Activated naive CD4-positive, alpha-beta T cell treated with anti-CD3 and anti-CD28 coated beads, Interleukin-2, amount 50 U/mL, for 24 hours (primary cell): ENCODE measurements around the gene POPDC2.
"Not testable (repeated sequence)": the region's sequence is repeated elsewhere in the genome, so short reads cannot be mapped to it uniquely, and the experiment has no call there.

Experiments used
- H3K27ac Mint-ChIP-seq: one replicate; pipeline ENCODE4 v1.8.0; 2021; ENCODE audit warnings: mild to moderate bottlenecking, mixed read lengths
- H3K27me3 Mint-ChIP-seq: one replicate; pipeline ENCODE4 v1.8.0; 2021; ENCODE audit warnings: mixed read lengths
- H3K36me3 Mint-ChIP-seq: one replicate; pipeline ENCODE4 v1.8.0; 2021; ENCODE audit warnings: mixed read lengths
- H3K4me1 Mint-ChIP-seq: one replicate; pipeline ENCODE4 v1.8.0; 2021; ENCODE audit warnings: mixed read lengths
- H3K4me3 Mint-ChIP-seq: one replicate; pipeline ENCODE4 v1.8.0; 2021; ENCODE audit warnings: mild to moderate bottlenecking, mixed read lengths
- H3K9me3 Mint-ChIP-seq: one replicate; pipeline ENCODE4 v1.8.0; 2021; ENCODE audit warnings: mixed read lengths

The POPDC2 gene

DNA sequence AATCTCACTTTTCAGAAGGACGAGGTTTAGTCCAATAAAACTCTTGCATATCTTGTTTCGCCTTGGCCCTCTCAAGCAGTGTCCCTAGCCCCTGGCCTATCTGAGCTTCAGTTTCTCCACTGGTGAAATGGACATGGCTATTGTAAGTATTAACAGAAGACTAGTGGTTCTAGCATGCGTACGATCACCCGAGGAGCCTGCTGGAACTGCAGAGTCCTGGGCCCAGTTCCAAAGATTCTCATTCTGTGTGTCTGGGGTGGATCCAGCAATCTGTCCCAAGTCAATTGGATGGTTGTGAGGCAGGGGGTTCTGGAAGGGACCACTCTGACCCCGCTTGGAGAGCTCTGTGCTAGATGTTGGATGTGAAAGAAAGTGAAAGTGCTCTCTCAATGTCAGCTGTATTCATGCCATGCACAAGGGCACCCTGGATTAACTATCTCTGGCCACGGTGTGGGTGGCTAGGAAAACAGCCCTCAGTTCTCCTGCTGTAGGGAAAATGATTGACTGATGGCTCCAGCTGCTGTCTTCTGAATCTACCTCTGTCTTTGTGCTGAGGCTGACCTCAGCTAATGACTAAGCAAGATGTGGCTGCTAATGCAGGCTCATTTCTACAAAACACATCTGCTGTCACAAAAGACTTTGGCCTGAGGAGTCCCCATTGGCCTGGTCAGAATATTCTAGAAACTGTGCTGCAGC is 64.6 kb downstream of the POPDC2 start:
- H3K27ac Mint-ChIP-seq: no peak overlapping the region
- no peaks in the 10 kb centered on the region for H3K36me3 Mint-ChIP-seq
- no peak overlapping the region for H3K4me3 Mint-ChIP-seq

GRCh38 chr3:119594929-119595328 is 65.5 kb downstream of the POPDC2 start:
- H3K4me1 Mint-ChIP-seq, H3K27ac Mint-ChIP-seq: not testable (repeated sequence)

More for the DNA sequence above, 64.6 kb downstream of the POPDC2 start:
- peaks cover 3% of the 10 kb centered on the region for H3K27me3 Mint-ChIP-seq
- peaks cover 3% of the 10 kb centered on the region for H3K4me1 Mint-ChIP-seq
- H3K9me3 Mint-ChIP-seq: no peaks in the 10 kb centered on the region

DNA sequence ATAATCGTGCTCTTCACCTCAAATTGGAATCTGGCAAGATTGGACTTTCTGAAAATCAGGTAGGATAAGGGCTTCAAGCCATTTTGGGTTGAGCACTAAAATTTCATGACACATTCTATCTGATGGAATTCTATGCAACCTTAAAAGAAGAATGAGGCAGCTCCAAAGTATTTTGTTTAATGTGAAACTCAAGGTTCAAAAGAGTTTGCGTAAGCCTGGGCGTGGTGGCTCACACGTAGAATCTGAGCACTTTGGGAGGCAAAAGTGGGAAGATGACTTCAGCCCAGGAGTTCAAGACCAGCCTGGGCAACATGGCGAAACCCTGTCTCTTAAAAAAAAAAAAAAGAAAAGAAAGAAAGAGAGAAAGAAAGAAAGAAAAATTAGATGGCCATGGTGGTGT is 66.3 kb downstream of the POPDC2 start:
- H3K27me3 Mint-ChIP-seq: peaks cover 11% of the 10 kb centered on the region
- no peaks in the 10 kb centered on the region for H3K9me3 Mint-ChIP-seq
- peaks cover 3% of the 10 kb centered on the region for H3K4me1 Mint-ChIP-seq
- H3K36me3 Mint-ChIP-seq: peaks cover 2% of the 10 kb centered on the region
- H3K27ac Mint-ChIP-seq: no peak overlapping the region
- H3K4me3 Mint-ChIP-seq: no peak overlapping the region

More at GRCh38 chr3:119594929-119595328, 65.5 kb downstream of the POPDC2 start:
- not testable (repeated sequence) for H3K9me3 Mint-ChIP-seq, H3K27me3 Mint-ChIP-seq, H3K36me3 Mint-ChIP-seq, H3K4me3 Mint-ChIP-seq

DNA sequence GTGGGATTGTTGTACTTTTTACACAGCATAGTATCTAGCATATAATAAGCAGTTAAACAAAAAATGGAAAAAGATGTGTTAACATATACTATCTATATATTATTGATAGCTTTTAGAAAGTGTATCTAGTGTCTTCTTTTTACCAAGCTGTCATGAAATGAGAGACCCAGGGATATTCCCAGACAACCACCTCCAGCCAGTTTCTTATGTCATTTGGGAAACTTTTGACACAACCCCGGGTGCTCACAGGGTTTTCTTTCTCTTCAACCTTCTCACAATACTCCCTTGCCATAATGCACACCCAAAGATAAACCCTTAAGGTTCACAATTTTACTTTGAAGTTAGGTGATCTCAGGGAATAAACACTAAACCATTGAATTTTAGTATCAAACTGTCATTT is 67.5 kb downstream of the POPDC2 start:
- no peak overlapping the region for H3K27ac Mint-ChIP-seq
- no peak overlapping the region for H3K4me3 Mint-ChIP-seq
- no peaks in the 10 kb centered on the region for H3K9me3 Mint-ChIP-seq
- H3K27me3 Mint-ChIP-seq: peaks cover 11% of the 10 kb centered on the region
- H3K4me1 Mint-ChIP-seq: peaks cover 3% of the 10 kb centered on the region
- peaks cover 2% of the 10 kb centered on the region for H3K36me3 Mint-ChIP-seq
